ENCODE data around the gene CACNG8. TPM values are rescaled to one million over a fixed set of nuclear protein-coding genes. Genes with fewer than 3 reads are reported as not detected.

CACNG8 gene
- polyA plus RNA-seq, 3 donors: 0.05 TPM; not detected in 2

DNA sequence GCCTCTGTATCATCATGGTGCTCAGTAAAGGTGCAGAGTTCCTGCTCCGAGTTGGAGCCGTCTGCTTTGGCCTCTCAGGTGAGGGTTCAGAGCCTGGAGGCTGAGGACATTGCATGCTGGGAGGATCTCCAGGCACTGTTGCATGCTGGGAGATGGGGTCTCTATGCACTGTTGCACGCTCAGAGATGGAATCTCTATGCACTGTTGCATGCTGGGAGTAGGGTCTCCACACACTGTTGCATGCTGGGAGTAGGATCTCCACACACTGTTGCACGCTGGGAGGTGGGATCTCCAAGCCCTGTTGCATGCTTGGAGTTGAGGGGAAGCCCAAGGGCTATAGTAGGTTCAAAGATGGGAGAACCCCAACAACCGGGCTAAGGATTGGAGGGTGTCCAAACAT lies 37.0 kb downstream of the CACNG8 start:
- no peak overlapping the region for H3K27ac ChIP-seq (ENCODE audit: low read depth in 1 of 2, low read length in 2 of 2)
- no peak overlapping the region for H3K4me3 ChIP-seq (replicated peaks in 1 of 3; ENCODE audit: low read depth in 2 of 3, low read length in 3 of 3)
- Mint-ChIP-seq H3K4me1 (peaks cover 5% of the 10 kb centered on the region), H3K27me3 (ENCODE audit: low read depth in 3 of 3) (peaks cover 52 to 62% (median 57%) of the 10 kb centered on the region in 3 donors), H3K4me3 (peak overlapping the region in 1 of 2 donors; percentile 5), H3K27ac (no peak overlapping the region), H3K9me3 (peaks cover 0 to 5% (median 0%) of the 10 kb centered on the region in 7 donors), H3K36me3 (no peaks in the 10 kb centered on the region)
- H3K9me3 ChIP-seq (replicated peaks in 1 of 2; ENCODE audit: control insufficient read depth in 1 of 2, insufficient read depth in 1 of 2, low read length in 2 of 2): no peaks in the 10 kb centered on the region
- H3K9ac ChIP-seq (ENCODE audit: insufficient read depth, low read length, poor library complexity, severe bottlenecking): no peak overlapping the region
- no peak overlapping the region for H3K4me2 ChIP-seq (replicated peaks; ENCODE audit: extremely low read depth, low read length, poor library complexity, severe bottlenecking)
- H4K20me1 ChIP-seq (ENCODE audit: insufficient read depth, low read length): no peaks in the 10 kb centered on the region
- no peak for DNase-seq
- H2AFZ ChIP-seq (ENCODE audit: insufficient read depth, low read depth, low read length, poor library complexity, severe bottlenecking): no peak overlapping the region
- 83% methylated on average over 5 of the region's 5 CpGs for WGBS (ENCODE audit: insufficient coverage)
- no peak for TF ChIP-seq CTCF (IDR thresholded peaks at IDR 0.05)
- peaks cover 0 to 7% of the 10 kb centered on the region in 2 donors for H3K4me1 ChIP-seq (ENCODE audit: control insufficient read depth in 1 of 2, insufficient read depth in 2 of 2, low read length in 2 of 2)
- intact Hi-C loops (cut with micrococcal nuclease): no loop called here
- no peaks in the 10 kb centered on the region for H3K36me3 ChIP-seq (replicated peaks in 1 of 2; ENCODE audit: control insufficient read depth in 1 of 2, insufficient read depth in 2 of 2, low read length in 2 of 2)
- peaks cover 5 to 41% of the 10 kb centered on the region in 2 donors for H3K27me3 ChIP-seq (ENCODE audit: control insufficient read depth in 2 of 2, insufficient read depth in 2 of 2, low read length in 2 of 2)
- no peaks in the 10 kb centered on the region for H3K79me2 ChIP-seq (ENCODE audit: insufficient read depth, low read length)

GRCh38 chr19:54001496-54001895 lies 38.8 kb downstream of the CACNG8 start:
- Histone ChIP-seq H3K27ac (ENCODE audit: low read depth in 1 of 2, low read length in 2 of 2) (no peak overlapping the region), H2AFZ (ENCODE audit: insufficient read depth, low read depth, low read length, poor library complexity, severe bottlenecking) (no peak overlapping the region), H4K20me1 (ENCODE audit: insufficient read depth, low read length) (no peaks in the 10 kb centered on the region), H3K4me3 (replicated peaks in 1 of 3; ENCODE audit: low read depth in 2 of 3, low read length in 3 of 3) (no peak overlapping the region), H3K4me1 (ENCODE audit: control insufficient read depth in 1 of 2, insufficient read depth in 2 of 2, low read length in 2 of 2) (peaks cover 0 to 7% of the 10 kb centered on the region in 2 donors), H3K9ac (ENCODE audit: insufficient read depth, low read length, poor library complexity, severe bottlenecking) (no peak overlapping the region), H3K9me3 (replicated peaks in 1 of 2; ENCODE audit: control insufficient read depth in 1 of 2, insufficient read depth in 1 of 2, low read length in 2 of 2) (no peaks in the 10 kb centered on the region), H3K36me3 (replicated peaks in 1 of 2; ENCODE audit: control insufficient read depth in 1 of 2, insufficient read depth in 2 of 2, low read length in 2 of 2) (no peaks in the 10 kb centered on the region), H3K79me2 (ENCODE audit: insufficient read depth, low read length) (no peaks in the 10 kb centered on the region), H3K27me3 (ENCODE audit: control insufficient read depth in 2 of 2, insufficient read depth in 2 of 2, low read length in 2 of 2) (peaks cover 3 to 31% of the 10 kb centered on the region in 2 donors), H3K4me2 (replicated peaks; ENCODE audit: extremely low read depth, low read length, poor library complexity, severe bottlenecking) (no peak overlapping the region)
- peaks cover 0 to 4% (median 0%) of the 10 kb centered on the region in 7 donors for H3K9me3 Mint-ChIP-seq
- no peak for DNase-seq
- peaks cover 8% of the 10 kb centered on the region for H3K4me1 Mint-ChIP-seq
- TF ChIP-seq CTCF (IDR thresholded peaks at IDR 0.05): no peak
- no peak overlapping the region for H3K4me3 Mint-ChIP-seq
- peaks cover 41 to 49% (median 48%) of the 10 kb centered on the region in 3 donors for H3K27me3 Mint-ChIP-seq (ENCODE audit: low read depth in 3 of 3)
- H3K36me3 Mint-ChIP-seq: no peaks in the 10 kb centered on the region
- no CpG with 5 or more reads among the region's 2 CpGs for WGBS (ENCODE audit: insufficient coverage)
- intact Hi-C loops (cut with micrococcal nuclease): no loop called here
- no peak overlapping the region for H3K27ac Mint-ChIP-seq

All from CD14-positive monocyte (primary cell).